AG09309 (cell line): ENCODE results near the gene DUS3L.
"Not testable (repeated sequence)": the region's sequence is repeated elsewhere in the genome, so short reads cannot be mapped to it uniquely, and the experiment has no call there.

Source experiments
- DNase-seq: peaks from one replicate; pipeline ENCODE4 v3.0.0-alpha.2; 2010; ENCODE audit warnings: low read depth
- H3K4me3 ChIP-seq: 2 replicates; pipeline ENCODE4 v1.5.1; 2011; ENCODE audit warnings: mild to moderate bottlenecking, low read depth, low read length, moderate library complexity; ENCODE audit not compliant: control insufficient read depth
- CTCF ChIP-seq: IDR thresholded peaks from 2 replicates; pipeline ENCODE4 v1.5.1; 2011; ENCODE audit warnings: mild to moderate bottlenecking, low read depth, low read length, inconsistent platforms; ENCODE audit not compliant: insufficient read depth, control insufficient read depth; ENCODE audit errors: missing control alignments

DUS3L gene

DNA sequence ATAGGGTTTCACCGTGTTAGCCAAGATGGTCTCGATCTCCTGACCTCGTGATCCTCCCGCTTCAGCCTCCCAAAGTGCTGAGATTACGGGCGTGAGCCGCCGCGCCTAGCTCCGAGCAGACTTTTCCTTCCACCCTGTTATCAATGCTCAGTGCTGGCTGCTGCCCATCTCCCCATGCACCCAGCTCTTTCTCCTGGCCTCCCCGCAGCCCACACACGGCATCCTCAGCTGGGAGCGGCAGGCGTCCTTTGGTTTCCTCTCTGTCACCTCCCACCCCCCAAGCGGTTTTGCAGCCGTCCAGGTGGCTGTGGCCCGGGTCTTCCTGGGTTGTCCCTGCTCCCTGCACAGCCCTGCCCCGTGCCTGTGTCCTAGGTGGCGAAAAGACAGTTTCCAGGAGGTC is 18.5 kb downstream of the DUS3L start:
- no peak for TF ChIP-seq CTCF
- no peak for DNase-seq
- H3K4me3 ChIP-seq: no peak overlapping the region

DNA sequence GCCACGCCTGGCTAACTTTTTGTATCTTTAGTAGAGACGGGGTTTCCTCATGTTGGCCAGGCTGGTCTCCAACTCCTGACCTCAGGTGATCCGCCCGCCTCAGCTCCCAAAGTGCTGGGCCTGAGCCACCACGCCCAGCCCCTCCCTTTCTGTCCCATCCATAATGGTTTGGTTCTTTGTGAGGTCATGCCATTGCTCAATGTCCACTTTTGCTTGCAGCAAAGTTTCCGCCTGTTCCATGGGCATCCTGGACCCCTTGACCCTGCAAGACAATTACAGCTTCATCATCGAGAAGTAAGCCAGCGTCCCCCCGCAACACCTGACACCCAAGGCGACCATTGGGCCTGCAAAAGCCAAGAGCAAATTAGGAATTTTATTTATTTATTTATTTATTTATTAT is 23.0 kb downstream of the DUS3L start:
- DNase-seq: no peak
- H3K4me3 ChIP-seq: no peak overlapping the region
- TF ChIP-seq CTCF: no peak

GRCh38 chr19:5765220-5765619 is 25.7 kb downstream of the DUS3L start:
- no peak for DNase-seq
- no peak overlapping the region for H3K4me3 ChIP-seq
- no peak for TF ChIP-seq CTCF

- TF ChIP-seq CTCF: no peak
- DNase-seq: no peak
- H3K4me3 ChIP-seq: no peak overlapping the region
Observed at GRCh38 chr19:5762608-5763217, 28.2 kb downstream of the DUS3L start.

- TF ChIP-seq CTCF: no peak
- no peak overlapping the region for H3K4me3 ChIP-seq
- DNase-seq: no peak
Observed at GRCh38 chr19:5753743-5754142, 37.2 kb downstream of the DUS3L start.

DNA sequence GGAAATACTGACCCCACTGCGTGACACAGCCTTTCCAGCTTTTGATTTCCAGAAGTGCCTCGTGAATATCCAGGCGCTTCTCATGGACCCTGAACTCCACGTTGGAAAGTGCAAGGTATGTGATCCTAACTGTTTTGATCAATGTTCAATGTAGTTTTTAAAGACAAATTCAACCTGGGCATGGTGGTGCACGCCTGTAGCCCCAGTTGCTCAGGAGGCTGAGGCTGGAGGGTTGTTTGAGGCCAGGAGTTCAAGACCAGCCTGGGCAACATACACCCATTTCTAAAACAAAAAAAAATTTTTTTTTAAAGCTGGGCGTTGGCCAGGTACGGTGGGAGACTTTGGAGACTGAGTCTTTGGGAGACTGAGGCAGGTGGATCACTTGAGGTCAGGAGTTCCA is 39.3 kb downstream of the DUS3L start:
- no peak for DNase-seq
- no peak overlapping the region for H3K4me3 ChIP-seq
- no peak for TF ChIP-seq CTCF

DNA sequence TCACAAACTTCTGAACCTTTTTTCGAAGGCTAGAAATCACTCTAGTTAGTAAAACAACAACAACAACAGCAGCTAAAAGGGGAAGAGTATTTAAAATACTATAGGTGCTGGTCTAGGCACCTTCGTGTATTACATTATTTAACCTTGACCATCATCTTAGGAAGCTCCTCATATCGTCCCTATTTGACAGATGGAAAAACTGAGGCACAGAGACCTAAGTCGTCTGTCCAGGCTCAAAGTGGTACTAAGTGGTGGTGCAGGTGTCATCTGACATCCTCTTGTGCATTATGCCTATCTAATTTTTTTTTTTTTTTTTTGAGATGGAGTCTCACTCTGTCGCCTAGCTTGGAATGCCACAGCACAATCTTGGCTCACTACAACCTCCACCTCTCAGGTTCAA is 41.5 kb downstream of the DUS3L start:
- no peak for DNase-seq
- TF ChIP-seq CTCF: no peak
- H3K4me3 ChIP-seq: no peak overlapping the region

- not testable (repeated sequence) for DNase-seq, H3K4me3 ChIP-seq
Observed at GRCh38 chr19:5748920-5749319, 42.0 kb downstream of the DUS3L start.

DNA sequence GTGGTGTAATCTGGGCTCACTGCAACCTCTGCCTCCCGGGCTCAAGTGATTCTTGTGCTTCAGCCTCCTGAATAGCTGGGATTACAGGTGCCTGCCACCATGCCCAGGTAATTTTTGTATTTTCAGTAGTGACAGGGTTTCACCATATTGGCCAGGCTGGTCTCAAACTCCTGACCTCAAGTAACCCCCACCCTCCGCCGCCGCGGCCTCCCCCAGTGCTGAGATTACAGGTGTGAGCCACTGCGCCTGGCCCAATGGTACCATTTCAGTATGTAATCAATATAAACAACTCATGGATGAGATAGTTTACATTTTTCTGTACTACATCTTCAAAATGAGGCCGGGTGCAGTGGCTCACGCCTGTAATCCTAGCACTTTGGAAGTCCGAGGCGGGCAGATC is 46.0 kb downstream of the DUS3L start:
- not testable (repeated sequence) for H3K4me3 ChIP-seq, DNase-seq
